GM18499 (cell line): Measurements from ENCODE around the gene MSMO1.

Source experiments
- ATAC-seq: cut with Tn5 transposase; IDR thresholded peaks from one replicate; pipeline ENCODE4 v1.9.1; 2021; ENCODE audit warnings: moderate number of reproducible peaks; ENCODE audit not compliant: insufficient read depth, unreplicated experiment

The MSMO1 gene

DNA sequence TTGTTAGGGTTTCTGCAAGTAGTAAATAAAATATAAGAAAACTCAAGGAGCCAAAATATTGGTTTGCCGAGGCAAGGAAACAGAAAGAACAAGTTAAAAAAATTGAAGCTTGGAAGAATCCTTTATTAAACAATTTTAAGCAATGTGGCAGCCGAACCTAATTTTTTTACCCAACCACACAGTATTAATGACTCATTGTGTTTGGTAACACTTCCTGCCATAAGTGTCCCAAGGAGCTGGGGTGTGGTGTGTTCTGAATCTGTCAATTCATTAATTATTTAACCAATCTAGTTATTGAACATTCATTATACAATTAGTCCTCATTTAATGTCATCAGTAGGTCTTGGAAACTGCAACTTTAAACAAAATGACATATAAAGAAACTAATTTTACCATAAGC is 32.0 kb downstream of the MSMO1 start:
- no peak for ATAC-seq

DNA sequence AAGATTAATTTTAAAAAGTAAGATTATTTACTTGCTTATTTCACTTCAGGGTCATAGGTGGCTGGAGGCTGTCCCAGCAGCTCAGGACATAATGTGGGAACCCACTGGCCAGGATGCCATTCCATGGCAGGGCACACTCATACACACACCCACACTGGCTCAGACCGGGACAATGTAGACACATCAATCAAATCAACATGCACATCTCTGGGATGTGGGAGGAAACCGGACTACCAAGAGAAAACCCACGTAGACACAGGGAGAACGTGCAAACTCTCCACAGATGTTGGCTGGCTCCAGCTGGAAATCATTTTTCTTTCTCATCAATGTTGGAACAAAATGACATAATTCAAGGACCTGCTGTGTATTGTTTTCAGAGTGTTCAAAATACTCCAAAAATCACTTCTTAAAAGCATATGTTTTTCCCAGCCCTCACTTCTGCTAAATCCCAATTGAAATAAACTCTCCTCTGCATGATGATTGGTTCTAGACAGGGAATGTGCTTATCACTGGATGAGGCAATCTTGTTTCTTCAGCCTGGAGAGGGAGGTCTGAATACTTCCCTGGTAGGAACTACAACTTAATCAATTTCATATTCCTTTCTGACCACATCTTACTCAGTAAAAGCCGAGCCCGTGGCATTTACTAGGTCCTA is 32.7 kb downstream of the MSMO1 start:
- ATAC-seq, result no peak

DNA sequence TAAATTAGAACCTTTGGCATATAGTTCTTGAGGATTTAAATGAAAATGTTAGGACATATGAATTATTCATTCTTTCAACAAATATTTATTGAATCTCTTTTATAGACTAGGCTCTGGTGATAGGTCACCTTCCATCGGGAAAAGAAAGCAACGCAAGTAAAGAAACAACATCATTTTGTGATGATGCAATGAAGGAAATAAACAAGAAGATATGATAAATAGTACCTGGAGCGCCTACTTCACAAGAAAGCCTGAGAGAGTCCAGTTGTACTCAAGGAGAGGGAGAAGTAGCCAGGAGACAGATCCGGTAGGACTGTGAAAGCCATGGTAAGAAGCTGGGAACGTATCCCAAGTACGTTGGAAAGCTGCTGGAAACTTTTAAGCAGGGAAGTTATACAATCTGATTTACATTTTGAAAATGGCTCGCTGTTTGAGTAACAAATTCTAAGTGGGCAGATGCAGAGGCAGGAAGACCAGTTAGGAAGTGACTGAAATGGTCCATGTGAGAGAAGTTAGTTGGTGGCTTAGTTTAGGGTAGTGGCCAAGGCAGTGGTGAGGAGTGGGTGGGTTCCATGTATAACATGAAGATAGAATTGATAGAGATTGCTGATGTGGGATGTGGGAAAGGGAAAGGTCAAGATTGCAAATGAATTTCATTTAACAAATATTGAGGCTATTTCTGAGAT is 33.7 kb downstream of the MSMO1 start:
- ATAC-seq, result no peak

DNA sequence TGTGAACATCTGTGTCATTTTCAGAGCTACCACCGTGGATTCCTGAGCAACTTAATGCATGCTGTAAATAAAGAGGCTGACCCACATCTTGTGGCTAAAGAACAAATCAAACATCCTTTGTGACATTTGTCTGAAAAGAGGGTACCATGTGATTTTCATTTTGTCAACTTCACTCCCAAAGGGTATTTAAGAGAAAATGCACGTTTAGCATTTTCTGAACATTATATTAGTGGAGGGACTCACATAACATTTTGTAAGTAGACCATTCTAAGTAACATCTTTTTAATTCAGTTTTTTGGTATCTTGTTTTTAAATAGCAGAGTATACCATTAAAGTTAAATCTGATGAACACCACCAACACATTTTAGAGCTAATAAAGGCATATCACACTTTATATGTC is 34.3 kb downstream of the MSMO1 start:
- no peak for ATAC-seq

DNA sequence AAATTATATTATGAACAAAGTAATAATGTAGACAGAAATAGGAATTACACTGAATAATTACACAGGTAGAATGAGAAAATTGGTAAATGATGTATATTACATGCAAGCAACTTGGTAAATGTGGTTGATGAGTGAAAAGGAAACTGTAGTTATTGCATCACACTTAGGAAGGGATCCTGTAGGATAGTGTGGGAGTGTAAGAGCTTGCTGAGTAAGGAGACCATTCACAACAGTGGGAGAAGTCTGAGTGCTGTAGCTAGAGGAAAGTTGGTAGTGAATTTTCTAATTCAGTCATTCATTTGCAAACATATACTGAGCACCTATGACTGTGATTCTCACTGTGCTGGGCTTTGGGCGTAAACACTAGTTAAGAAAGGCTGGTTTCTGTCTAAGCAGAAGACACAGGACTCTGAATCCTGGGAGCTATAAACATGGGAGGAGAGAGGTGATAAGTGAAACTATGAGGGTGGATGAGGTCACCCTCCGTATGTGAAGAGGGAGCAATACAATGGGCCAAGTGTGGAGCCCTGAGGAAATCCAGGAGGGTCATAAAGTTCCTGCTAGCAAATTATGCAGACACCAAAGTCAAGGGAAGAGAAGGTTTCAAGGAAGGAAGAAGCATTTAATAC is 37.1 kb downstream of the MSMO1 start:
- ATAC-seq, result no peak

DNA sequence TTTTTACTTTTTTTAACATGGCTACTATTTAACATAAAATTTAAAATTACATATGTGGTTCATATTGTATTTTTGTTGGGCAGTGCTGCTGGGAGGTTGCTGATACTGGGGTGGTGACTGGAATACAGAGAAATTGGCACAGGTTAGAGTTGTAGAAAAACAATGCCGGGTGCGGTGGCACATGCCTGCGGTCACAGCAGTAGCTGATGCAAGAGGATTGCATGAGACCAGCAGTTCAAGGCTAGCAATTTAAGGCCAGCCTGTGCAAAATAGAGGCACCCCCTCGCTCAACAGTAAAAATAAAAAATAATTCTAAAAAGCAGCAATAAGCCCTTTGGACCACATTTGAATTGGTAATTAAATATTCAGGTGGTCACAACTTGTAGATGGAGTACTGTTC is 39.6 kb downstream of the MSMO1 start:
- ATAC-seq, result no peak

DNA sequence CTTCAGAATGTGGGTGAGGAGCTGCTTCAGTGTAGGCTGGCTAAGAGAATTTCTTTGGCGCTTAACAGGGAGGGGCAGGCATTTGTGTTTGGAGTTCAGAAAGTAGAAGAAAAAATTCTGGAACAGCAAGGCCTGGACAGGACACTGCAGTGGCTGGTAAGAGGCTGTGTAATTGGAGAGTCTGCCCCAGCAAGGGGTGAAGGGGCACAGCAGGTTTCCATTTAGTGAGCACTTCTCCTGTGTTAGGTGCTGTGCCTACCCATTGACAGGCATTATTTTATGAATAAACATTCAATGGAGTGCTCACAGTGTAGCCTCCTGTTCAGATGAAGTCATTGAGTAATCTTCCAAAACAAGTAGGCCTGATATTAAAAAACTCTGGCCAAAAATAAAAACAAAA is 40.6 kb downstream of the MSMO1 start:
- ATAC-seq, result no peak

DNA sequence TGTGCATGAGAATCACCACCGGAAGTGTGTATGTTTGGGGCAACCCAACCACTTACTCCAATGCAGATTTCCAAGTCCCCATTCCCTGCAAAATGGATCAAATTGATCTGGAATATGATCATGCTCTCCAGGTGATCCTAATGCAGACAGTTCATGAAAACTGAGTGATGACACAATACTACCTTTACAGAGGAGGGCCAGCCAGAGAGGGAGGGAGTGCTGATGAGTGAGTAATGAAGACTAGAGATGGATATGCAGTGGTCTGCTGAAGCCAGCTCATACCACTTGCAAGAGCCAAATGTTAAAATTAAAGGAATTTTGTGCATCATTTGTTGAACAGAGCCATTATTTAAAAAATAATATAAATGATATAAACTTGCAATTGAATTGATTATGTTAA is 41.1 kb downstream of the MSMO1 start:
- ATAC-seq, result no peak

DNA sequence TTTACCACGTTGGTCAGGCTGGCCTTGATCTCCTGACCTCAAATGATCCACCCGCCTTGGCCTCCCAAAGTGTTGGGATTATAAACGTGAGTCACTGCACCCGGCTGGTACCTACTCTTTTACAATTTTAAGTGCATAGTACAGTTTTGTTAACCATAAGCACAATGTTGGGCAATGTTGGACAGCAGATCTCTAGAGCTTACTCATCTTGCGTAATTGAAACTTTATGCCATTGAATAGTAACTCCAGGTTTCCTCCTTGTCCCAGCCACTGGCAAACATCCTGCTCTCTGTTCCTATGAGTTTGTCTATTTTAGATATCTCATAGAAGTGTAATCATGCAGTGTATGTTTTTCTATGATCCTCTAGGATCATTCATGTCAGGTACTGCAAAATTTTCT is 42.1 kb downstream of the MSMO1 start:
- no peak for ATAC-seq

DNA sequence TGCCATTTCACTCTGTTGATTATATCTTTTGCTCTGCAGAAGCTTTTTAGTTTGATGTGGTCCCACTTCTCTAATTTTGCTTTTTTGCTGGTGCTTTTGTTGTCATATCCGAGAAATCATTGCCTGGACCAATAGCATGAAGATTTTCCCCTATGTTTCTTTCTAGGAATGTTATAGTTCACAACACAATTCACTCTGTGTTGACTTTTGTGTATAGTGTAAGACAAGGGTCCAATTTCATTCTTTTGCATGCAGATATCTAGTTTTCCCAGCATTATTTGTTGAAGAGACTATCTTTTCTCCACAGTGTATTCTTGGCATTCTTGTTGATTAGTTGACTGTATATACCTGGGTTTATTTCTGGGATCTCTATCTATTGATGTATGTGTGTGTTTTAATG is 43.1 kb downstream of the MSMO1 start:
- ATAC-seq, result no peak

DNA sequence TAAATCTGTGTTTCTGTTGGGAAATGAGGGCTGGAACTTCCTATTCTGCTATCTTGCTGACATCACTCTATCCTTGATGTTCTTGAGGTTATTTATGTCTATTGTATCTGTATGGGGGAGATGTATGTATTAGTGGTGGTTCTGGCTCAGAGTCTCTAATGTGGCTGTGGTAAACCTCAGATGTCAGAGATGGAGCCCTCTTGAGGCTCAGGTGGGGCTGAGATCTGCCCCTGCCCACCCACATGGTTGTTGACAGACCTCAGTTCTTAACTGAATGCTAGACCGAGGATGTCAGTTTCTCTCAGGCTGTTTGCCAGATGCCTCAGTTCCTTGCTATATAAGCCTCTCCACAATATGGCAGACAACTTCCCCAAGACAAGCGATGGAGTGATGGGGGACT is 48.0 kb downstream of the MSMO1 start:
- no peak for ATAC-seq

DNA sequence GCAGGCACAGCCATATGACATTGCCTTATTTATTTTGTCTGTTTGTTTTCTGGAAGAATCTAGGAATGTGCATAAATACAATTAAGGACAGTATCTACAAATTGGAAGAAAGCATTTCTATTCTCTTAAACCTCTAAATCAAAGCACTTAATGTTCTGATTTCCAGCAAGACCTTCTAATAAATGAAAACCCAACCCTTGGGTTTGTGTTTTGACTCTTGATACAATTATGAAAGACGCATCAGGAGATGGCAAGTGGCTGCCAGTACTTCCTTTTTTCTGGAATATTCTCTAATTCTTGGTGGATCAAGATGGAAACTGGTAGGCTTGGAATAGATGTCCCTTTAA is 50.9 kb downstream of the MSMO1 start:
- no peak for ATAC-seq

DNA sequence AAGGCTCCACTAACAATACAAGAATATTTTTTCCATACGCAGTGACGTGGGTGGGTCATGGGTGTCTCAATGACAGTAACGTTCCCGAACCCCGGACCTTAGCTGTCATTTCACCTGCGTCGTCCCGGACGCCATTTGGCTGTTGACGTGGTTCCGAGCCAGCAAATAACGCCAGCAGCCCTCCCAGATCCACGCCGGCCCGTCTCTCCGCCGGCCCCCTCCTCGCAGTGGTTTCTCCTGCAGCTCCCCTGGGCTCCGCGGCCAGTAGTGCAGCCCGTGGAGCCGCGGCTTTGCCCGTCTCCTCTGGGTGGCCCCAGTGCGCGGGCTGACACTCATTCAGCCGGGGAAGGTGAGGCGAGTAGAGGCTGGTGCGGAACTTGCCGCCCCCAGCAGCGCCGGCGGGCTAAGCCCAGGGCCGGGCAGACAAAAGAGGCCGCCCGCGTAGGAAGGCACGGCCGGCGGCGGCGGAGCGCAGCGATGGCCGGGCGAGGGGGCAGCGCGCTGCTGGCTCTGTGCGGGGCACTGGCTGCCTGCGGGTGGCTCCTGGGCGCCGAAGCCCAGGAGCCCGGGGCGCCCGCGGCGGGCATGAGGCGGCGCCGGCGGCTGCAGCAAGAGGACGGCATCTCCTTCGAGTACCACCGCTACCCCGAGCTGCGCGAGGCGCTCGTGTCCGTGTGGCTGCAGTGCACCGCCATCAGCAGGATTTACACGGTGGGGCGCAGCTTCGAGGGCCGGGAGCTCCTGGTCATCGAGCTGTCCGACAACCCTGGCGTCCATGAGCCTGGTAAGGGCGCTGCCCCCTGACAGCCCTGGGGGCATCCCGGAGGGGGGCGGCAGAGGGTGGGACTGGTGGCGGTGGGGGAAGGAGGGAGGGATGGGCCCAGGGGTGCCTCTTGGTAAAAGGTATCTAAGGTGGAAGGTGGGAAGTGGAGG is 51.5 kb downstream of the MSMO1 start, which contains the start of gene CPE:
CPE (plus strand) TSS at position 264 of the 933 bp plus-strand sequence; CDS start at position 478, 214 bp downstream.
- no peak for ATAC-seq

DNA sequence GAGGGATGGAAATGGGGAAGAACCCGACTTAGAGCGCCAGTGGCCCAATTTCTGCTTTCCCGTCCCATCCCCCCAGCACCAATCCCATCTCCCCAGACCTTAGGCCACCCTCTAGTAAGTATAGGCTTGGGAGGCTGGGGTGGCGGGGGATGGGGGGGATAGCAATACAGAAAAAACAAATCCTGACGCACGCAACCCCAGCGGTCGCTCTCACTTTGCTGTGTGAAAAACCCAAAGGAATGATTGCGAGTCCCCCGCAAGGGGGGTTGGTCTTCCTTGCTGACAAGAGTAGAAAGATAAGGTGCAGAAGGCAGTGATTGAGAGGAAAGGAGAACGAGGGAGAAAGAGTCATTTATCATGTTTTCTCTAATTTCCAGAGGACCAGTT is 52.2 kb downstream of the MSMO1 start:
- ATAC-seq, result no peak

DNA sequence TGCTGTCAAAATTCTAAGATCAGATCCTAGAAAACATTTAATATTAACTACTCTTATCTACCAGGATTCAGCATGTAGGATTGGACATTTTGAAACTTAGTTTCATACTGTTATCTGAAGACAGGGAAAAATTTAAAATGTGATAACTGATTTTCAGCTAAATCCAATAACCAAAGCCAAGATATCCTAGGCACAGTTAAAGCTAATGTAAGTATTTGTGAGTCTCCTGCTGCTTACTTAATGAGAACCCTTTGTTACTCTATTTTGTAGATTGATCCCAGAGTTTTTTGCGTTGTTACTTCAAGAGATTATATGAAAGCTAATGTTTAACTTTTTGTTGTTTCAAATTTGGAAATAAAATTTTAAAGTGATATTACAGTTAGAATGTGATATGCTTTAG is 53.3 kb downstream of the MSMO1 start:
- no peak for ATAC-seq

DNA sequence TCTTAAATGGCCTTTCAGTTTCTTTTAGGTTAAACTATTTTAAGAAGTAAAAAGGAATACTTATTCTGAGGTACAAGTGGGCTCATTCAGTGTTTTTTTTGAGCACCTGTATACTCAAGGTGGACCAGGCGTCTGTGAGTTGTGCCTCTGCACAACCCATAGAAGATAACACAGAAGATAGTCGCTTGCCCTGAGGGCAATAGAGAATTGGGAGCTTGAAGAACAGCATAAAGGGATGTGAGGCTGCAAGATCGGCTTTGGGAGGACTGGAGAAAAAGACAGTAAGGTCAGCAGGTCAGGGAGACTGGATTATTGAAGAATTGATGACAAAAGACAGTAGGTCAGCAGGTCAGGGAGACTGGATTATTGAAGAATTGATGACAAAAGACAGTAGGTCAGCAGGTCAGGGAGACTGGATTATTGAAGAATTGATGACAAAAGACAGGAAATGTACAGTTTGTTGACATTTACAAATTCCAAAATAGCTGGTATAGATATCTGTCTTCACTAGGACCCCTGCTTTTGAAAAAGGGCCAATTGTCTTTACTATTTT is 54.4 kb downstream of the MSMO1 start:
- ATAC-seq, result no peak

DNA sequence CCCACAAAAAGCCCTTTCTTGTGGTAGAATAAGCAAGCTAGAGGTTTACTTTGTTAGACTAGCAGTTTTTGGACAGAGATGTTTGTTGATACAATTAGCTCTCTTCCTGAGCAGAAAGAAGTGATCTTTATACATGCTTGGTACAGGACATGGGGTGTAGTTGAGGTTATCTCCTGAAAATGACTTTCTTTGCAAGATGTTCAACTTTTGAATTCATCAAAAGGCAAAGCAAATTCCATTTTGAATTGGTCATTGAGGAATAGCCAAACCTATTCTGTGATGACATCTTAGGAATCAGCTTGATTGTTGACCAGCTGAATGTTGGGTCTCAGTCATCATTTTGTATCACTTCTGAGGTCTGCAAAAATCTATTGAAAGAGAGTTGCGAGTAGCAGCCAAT is 55.2 kb downstream of the MSMO1 start:
- no peak for ATAC-seq

DNA sequence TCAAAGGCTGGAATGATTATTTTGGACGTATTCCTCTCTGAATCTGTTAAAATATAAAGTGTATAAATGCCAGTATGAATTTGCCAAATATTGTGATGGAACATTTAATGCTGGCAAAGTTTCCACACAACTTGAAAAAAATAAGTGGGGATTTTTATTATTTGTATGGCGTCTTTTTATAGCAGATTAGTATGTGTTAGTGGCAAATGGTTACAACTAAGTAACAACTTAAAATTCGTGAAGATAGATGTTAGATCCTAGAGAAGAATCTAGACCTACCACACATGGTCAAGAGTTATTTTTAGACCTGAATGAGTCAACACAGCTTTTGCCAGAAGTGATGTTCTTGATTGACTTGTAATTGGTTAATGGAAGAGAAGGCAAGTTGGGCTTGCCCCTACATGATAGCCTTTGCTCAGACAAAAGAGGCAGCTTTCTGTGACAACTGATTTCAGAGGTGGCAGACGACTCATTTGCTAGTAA is 56.2 kb downstream of the MSMO1 start:
- ATAC-seq, result no peak

DNA sequence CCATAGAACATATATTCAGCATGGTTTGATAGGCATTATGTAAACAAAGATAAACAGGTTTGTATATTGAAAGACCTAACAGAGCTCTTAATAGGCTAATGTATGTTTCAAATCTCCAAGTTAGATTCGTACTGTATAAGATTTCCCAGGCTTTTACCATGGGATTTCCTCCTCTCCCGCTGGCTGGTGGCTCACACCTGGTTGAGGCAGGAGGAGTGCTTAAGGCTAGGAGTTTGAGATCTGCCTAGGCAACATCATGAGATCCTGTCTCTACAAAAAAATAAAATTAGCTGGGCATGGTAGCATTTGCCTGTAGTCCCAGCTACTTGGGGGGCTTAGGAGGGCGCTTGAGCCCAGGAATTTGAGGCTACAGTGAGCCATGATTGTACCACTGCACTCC is 56.7 kb downstream of the MSMO1 start:
- ATAC-seq, result no peak

DNA sequence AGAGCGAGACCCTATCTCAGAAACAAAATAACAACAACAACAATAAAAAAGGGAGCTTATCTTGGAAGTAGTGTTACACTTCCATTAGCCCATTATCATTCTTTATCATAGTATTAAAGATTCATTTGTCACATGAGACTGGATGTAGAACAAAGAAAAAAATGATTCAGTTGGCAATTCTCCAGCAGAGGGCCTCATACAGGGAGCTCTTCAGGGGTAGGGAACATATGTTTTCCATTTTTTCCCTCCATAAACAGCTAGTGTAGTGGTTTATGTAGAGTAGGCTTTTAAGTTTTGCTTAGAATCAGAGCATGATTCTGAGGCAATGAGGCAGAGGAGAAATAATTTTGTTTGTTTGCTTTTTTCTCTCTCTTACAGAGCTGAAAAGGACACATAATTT is 57.1 kb downstream of the MSMO1 start:
- no peak for ATAC-seq
